Stimulated activated CD4-positive, alpha-beta T cell treated with anti-CD3 and anti-CD28 coated beads, Interleukin-1b, Interleukin-23, amount 100 ng/mL, for 24 hours (primary cell): ENCODE results near the gene ZBTB22.
"Not testable (repeated sequence)": the region's sequence is repeated elsewhere in the genome, so short reads cannot be mapped to it uniquely, and the experiment has no call there.

Experiments used
- DNase-seq, 4 experiments: peaks; one replicate each; pipeline ENCODE4 v3.0.0-alpha.2; 2020; ENCODE audit warnings: low read depth in 4 of 4, low spot score in 1 of 4

Gene ZBTB22

DNA sequence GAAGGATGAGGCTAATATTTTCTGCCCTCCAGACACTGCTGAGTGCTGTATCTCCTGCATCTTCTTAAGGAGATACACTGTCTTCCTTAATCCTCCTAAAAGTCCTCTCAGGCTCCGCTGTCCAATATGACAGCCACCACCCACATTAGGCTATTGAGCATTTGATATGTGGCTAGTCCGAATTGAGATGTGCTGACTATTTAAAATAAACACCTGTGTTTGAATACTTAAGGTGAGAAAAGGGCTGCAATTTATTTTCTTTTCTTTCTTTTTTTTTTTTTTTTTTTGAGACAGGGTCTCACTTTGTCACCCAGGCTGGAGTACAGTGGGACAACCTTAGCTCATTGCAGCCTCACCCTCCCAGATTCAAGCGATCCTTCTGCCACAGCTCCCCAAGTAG lies 15.7 kb downstream of the ZBTB22 start:
- no peak for DNase-seq

DNA sequence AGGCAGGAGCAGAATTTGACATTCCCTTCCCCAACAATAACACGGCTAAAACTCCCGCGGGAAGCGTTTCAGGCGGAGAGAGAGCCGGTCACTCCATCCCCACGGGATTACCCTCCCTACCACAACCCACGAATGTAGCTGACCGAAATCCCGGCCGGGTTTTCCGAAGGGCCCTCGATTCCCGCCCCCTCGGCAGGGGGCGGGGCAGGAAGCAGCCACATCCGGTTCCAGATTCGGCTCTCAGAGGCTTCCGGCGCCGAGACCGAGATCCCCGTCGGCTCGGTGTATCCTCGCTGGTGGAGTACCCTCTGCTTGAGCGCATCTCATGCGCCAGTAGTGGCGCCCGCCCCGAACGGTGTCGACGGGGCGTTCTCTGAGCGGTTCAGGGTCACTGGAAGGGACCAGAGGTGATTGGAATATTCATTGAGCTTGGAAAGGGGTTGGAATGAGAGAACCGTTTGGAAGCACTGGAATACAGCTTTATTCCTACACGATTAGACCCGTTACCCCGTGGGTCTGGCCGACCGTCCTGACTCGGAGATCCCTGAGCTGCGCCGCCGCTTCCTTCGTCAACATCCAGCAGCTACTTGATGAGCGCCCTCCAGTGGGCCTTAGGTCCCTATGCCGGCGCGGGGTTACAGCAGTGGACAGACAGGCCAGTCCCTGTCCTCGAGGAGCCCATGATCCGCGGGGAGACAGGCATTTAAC lies 18.2 kb downstream of the ZBTB22 start:
- DNase-seq: peak; percentile 88 to 92 (median 90)

DNA sequence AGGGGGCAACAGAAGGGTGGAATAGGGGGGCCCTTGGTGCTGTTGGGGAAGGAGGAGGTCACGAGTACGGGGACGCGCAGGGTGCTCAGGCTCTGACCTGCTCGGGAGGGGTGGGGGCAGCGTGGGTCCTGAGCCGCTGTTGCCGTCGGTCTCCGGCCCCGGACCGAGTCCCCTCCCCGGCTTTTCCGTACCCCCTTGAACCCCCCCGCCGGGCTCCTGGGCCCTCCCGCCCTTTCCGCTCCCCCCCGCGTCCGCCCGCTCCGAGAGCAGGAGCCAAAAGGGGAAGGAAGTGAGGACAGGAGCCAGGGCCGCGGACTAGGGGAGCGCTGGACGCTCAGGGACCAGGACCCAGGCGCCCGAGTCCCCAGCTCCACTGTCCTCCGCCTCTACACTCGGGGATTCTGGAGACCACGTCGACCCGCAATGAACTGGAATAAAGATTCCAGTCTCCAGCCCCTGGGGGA lies 18.7 kb downstream of the ZBTB22 start, which contains the start of gene RGL2:
Gene RGL2 (minus strand): TSS at position 170 of the 464 bp plus-strand sequence. CDS start 332 bp downstream, outside the sequence.
- DNase-seq: no peak

DNA sequence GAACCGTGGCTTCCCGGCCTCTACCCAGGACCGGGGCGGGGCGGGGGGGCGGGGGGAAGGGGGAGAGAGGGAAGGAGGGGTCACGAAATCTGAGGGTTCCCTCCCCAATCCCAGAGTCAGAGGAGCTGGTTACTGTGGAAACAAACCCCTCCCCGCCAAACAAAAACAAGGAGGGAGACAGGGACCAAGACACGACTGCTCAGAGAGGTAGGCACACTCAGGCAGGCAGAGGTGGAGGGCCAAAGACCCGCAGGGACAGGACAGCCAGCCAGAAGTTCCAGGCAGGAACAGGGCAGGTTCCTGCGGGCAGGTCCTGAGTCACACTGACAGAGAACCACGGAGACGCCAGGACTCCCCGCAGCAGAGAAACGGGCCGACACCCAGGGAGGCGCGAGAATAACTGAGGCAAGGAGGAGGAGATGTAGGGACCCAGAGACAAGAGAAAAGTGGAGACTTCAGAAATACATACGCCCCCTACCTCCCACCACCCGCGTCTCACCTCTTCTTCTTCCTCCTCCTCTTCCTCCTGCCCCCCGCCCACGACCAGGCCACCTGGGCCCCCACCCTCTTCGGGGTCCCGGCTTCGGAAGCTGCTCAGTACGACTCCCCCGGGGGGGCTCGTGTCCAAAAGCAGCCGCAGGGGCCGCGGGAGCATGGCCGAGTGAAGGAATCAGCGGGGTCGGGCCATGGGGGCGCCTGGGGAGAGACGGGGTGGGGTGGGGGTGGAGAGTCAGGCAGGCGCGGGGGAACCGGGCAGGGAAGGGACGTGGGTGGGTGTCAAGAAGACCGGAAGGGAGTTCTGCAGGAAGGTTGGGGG lies 19.4 kb downstream of the ZBTB22 start:
- no peak for DNase-seq

DNA sequence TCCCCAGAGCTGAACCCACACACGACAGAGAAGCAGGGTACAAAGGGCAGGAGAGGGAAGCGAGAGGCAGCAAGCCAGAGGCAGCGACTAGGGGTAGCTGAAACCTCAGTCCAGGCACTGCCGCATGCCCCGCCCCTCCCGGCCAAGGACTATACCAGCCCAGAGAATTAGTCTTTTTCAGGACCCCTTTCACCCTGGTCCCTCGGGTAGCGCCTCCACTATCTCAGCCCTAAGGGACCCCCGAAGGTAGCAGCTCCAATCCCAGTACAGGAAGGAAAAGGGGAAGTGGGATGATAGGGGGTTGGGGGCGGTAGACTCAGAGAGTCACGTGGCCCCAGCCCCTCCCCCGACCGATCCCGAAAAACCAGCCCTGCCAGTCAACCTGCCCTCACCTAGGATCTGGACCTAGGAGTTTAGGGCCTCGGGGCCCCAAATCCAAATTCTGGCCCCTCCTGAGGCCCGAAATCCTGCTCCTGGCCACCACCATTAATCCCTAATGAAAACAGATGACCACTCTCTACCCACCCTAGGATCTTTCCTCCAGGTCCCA lies 20.1 kb downstream of the ZBTB22 start:
- no peak for DNase-seq

DNA sequence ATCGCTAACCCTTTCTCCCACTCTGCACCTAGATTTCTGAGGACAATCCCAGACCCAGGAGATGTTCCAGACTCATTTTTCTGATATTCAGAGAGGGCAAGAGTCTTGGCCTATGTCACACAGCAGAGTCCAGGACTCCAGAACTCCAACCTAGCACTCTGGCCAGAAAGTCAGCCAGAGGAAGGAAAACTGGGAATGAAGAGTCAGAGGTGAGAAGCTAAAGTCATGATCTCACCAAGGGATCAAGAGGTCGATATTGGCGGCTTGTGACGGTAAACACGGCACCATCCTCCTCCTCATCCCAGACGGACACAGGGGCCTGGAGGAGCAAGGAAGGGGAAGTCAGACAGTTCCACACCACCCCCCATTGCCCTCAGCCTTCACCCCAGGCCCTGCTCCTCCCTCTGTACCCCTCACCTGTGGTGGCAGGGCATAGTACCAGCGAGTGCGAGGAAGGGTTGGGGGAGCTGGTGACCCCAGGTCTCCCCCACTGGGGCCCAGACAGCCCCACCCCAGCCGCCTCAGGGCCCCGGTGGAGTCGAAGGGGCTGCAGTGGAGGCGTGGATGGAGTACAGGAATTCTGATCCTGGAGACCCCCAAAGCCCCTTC lies 20.6 kb downstream of the ZBTB22 start:
- DNase-seq: no peak

DNA sequence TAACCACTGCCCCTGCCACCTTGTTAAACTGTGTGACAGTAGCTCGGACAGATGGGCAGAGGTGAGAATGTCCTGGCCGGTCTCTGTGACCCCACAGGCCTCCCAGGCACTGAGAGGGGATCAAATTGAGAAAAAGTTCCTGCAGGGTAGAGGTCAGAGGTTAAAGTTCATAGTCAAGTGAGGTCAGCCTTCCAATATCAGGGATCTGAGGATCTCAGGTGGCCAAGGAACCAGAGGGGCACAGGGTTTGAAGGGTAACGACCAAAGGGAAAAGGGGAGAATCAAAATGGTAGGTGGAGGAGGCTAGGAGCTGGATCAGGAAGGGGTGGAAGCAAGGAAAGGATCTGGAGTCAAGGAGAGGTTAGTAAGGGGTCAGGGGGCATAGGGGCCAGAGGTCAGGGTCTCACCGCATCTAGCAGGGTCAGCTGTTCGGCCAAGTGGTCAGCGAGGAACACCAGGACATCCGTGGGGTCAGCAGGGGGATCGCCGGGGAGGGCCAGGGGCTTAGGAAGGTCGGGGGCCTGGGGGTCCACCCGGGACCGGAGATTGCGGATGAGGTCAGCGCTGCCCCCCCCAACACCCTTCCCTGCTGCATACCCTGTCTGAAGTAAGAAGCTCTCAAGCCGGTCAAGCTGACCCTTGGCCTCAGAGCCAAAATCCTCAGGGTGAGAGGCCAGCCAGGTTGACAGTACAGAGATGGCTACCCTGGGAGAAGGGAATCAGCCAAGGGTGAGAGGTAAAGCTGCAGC lies 21.7 kb downstream of the ZBTB22 start:
- no peak for DNase-seq

DNA sequence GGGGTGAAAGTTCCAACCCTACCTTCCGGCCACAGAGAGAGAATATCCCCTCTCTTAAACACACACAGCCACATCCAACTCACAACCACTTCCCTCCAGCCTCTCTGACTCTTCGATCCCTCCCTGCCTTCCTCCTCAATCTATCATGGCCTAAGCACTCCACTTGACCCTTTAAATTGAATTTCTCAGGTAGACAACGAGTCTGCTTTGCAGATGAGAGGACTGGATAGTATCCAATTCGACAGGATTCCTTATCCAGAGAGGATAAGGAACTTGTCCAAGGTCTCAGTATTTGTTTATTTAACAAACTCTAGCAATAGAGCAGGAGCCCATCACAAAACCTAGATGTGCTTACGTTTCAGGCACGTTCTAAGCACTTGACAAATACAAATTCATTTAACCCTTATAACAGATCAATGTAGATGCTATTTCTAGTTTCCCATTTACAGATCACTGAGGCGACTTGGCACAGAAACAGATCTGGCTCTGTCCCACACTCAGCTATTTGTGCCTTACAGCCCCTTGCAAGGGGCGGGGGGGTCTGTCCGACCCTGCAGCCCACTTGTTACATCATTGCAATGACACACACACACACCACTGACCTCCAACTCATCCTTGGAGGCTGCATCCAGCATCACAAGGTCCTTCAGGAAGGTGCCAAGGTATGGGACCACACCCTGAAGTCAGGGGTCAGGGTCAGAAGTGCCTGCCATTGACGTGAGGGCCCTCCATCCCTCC lies 23.3 kb downstream of the ZBTB22 start:
- no peak for DNase-seq

DNA sequence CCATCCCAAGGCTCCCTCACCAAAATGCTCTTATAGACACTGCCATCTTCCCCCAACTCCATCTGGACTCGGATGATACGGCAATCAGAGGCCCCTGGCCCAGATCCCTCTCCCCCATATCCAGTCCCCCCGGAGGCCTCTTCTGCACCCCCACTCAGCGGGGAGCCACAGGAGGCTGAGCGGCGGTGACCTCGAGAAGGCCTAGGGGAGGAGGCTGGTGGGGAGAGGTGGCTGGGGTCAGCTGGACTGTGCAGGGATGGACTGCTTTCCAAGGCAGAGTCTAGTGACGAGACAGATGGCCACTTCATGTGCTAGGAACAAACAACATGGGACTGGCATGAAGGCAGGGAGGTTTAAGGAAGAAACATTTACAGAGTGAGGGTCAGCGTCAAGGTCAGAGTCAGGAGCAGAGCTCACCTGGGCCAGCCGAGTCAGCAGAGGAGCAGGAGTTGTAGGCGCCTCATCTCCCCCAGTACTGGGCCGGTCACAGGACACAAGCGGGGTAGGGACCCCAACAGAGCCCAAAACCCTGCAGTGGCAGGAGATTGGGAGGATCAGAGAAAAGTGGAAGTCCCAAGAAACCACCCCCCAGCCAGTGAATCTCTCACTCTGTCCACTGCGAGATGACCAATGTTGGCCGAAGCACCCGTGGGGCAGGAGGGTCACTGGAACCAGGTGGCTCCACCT lies 24.4 kb downstream of the ZBTB22 start:
- DNase-seq: no peak

DNA sequence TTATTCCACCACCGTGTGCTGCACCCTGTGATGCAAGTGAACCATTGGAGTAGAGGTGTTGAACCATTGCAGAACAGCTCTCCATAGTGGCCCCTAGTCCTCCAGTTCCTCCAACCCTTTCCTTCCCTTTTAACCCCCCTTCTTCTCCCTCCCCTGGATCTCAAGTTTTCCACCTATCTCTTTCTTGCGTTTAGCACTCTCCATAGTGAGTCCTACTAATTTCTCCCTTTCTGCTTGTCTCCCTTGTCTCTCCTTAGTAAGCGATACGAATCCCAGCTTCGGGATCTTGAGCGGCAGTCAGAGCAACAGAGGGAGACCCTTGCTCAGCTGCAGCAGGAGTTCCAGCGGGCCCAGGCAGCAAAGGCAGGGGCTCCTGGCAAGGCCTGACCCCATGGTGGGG lies 27.1 kb downstream of the ZBTB22 start:
- DNase-seq: no peak

DNA sequence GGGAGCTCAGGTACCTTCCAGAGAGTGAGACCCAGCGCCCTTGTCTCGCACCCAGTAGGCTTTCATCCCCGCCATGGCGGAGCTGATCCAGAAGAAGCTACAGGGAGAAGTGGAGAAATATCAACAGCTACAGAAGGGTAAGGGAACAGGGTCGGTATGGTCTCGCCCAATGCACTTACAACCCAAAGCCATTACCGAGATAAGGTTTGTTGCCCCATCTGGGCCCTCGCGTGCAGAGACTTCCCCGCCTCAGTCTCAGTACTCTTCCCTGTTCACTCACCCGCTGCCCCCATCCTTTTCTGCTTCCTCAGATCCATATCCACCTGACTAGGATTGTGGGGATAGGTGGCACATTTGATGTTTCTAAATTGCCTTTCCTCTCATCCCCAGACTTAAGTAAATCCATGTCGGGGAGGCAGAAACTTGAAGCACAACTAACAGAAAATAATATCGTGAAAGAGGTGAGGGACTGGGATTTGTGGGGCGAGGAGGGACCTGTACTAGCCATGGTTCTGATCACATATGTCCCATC lies 27.7 kb downstream of the ZBTB22 start:
- DNase-seq: no peak

DNA sequence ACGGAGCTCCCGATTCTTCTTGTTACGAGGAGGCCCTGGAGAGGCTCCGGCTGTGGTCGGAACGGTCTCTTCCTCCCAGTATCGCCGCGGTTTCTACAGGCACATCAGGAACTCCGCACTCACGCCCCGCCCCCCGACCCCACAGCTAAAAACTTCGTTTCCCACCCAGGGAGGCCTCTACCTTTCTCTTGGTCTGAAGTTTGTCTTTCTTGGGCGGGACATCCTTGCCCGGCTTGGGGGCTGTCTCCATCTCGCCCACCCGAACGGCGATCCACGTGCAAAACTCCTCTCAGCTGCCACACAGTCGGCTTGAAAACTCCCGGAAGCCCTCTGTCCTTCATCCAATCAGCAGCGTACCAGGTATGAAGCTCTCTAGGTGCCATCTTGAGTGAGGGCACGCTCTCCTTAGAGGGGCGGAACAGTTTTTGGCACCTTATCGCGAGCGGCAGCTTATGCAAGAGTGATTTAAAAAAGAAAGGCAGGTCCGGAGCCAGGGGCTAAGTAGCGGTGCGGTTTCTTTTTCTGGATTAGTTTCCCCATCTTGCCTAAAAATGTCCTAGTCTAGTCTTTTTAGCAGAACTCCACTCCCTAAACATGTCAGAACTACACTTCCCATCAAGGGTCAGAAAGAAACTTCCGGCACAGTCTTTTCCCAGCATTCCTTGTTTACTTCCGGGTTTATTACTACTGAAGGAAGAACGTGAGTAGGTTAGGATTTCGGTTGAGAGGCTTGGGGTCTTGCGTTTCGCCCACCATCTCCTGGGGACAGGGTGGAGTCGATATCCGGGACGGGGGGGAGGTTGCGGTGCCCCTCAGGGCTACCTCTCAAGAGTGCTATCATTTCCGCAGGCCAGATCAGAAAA lies 28.4 kb downstream of the ZBTB22 start, which contains the start of the genes PFDN6 and WDR46:
Gene PFDN6 (plus strand): TSS at position 681 of the 863 bp plus-strand sequence. CDS start 256 bp downstream, outside the sequence.
Gene WDR46 (minus strand): TSS at position 319 of the 863 bp plus-strand sequence. CDS start 69 bp downstream, at position 250.
- peak in 2 of 4 experiments; percentile 61 to 65 for DNase-seq

DNA sequence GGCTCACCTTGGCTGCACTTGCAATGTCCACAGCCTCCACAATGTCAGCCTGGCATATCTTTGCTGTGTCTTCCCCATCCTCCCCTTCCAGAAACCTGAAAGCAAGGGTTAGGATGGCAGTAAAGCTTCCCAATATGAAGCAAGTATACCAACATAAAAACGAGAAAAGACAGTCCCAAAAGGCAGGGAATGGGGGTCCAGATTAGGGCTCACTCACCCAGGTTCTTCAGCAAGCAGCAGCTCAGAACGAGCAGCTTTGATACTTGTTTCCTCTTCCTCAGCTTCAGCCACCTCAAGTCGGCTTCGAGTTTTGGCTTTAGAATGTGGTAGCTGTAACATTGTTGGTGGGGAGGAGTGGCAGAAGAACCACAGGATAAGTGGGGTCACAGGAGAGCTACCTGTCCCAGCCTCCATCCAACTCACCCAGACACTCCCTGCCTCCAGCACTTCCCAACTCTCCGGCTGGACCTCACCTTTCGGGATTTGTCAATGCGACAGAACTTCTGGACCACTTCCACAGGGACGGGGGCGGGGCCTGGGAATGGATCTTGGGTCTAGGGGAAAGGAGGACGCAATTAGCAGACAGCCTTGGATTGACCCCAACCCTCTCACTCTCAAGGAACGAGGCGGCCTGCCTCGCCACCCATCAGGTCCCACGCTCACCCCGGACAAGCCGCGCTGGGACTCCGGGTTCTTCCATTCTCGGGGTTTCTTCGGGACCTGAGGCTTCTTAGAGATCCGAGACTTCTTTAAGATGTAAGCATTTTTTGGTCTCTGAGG lies 29.2 kb downstream of the ZBTB22 start:
- no peak for DNase-seq

DNA sequence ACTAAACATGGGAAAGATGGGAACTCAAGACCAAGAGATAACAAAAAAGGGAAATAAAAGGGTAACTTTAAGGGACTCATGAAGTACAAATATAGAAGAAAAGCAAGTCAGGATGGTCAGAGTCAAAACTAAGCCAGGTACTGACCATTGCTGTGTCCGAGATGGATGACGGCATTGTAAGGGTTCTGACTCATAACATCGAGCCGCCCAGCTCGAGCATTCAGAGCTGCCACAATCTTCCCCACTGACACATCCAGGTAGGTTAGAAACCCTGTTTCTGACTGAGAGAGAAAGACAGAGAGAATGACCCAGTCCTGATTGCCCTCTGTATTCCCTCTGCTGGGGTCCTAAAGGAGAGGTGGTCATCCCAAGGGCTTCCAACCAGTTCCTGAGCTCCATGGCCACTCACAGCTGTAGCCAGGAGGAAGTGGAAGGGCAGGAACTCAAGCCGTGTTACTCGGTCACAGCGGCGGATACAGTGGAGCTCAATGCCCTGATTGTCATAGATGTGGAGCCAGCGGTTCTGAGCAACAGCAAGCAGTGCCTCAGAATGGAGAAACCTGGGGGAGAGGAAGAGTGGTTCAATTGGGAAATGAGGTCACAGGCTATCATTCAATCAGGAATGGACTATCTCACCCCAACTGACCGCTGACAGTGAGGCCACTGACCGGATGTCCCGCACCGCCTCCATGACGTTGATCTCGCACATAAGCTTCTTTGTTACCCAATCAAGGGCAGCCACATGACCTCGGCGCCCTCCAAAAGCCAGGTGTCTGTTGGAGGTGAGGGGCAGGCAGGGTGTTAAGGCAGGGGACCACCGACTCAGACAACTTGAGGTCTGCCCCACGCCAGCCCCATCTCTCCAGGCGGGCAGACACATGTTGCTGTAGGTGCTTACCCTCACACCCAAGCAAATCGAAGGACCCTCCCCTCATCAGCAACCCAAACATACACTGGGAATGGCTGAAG lies 30.3 kb downstream of the ZBTB22 start:
- DNase-seq: no peak

DNA sequence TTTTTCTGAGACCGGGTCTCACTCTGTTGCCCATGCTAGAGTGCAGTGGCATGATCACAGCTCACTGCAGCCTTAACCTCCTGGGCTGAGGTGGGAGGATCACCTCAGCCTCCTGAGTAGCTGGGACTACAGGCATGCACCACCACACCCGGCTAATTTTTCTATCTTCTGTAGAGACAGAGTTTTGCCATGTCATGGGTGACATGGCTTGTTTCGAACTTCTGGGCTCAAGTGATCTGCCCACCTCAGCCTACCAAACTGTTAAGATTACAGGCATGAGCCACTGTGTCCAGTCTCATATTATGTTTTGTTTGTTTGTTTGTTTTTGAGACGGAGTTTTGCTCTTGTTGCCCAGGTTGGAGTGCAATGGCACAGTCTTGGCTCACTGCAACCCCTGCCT lies 32.3 kb downstream of the ZBTB22 start:
- DNase-seq: not testable (repeated sequence)

DNA sequence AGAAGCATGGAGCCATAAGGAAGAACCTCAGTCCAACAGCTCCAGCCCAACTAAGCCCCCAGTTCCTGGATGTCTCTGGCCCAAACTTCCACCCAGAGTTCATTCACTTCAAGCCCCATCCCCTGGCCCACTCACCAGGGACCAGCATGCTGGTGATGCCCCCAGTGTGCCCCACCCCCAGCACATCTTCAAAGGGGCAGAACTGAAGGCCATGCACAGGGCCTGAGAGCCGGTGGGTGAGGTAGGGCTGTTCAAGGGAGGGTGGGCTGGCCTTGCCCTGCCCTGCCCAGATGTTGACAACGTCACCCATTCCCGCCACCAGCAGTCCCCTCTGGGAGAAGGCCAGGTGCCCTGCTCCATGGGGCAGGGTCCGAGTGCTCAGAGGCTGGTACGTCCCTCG lies 37.0 kb downstream of the ZBTB22 start:
- DNase-seq: no peak
